RPMI8226 (cell line): ENCODE measurements around the gene PPP1R1B.
A peak's percentile ranks its signal among the peaks of the same experiment; 100 is the strongest.

Source experiments
- DNase-seq: peaks from one replicate; pipeline ENCODE4 v3.0.0-alpha.2; 2015

PPP1R1B gene

DNA sequence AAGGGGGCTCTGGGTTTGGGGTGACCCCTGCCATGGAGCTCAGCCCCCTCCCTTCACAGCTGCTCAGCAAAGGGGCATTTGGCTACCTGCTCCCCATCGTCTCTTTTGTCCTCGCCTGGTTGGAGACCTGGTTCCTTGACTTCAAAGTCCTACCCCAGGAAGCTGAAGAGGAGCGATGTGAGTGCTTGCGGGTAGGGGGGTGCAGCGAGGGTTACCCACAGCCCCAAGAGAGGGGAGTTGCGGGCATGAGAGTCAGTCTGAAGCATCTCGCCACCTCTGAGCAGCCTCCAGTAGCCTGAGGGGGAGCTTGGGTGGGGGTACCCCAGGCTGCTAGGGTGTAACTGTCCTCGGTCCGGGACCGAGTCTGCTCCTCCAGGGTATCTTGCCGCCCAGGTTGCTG, 31.6 kb downstream of the PPP1R1B start:
- DNase-seq = no peak

DNA sequence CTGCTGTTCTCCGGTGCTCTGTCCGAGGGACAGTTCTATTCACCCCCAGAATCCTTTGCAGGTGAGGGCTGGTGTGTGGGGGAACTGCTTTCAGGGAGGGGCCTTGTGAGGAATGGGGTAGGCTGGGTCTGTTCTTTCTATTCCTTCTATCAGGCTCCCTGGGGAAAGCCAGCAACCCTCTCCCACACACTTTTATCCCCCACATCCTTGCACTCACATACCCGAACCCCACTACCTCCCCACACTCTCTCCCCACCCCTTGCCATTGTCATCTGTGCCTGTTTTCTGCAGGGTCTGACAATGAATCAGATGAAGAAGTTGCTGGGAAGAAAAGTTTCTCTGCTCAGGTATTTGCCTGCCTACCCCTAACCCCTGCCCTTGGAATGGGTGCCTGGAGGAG, 32.0 kb downstream of the PPP1R1B start:
- DNase-seq = no peak

DNA sequence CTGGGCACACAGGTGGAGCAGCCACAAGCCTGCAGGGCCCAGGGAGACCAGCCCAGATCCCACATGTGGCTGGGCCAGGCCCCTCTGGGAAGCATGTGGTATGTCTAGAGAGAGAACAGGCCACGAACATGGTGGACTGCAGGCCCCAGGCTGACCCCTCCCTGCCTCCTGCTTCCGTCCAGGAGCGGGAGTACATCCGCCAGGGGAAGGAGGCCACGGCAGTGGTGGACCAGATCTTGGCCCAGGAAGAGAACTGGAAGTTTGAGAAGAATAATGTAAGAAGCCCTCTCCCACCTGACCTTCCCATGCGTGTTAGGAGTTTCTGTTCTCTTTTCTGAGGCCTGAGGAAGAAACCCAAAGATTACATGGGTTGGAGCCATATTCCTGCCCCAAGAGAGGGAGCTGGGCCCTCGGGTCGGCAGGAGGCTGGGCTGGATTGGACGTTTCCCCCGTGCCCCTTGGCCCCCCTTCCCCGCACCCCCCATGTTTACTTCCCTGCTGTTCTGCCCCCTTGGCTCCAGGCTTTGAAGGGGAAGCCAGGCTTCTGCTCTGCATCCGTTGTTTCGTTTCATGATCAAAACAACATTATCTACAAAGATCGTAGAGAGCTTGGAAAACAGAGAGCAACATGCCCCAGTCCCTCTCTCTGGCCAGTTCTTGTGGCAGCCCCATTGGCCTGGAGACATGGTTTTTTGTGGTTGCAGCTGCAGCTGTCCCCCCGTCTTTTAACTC, 32.7 kb downstream of the PPP1R1B start:
- no peak for DNase-seq

DNA sequence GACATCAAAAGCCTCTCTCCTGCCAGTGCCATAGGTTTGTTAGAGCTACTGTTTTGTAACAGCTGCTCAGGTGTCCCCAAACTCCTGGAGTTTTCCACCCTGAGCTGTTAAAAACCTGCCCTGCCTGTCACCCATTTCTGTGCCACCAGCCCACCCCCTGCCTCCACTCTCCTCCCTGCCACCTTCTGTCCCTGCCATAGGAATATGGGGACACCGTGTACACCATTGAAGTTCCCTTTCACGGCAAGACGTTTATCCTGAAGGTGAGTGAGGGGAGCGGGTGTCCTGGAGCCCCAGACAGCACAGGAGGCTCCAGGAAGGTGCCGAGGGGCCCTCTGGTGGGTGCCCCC, 33.2 kb downstream of the PPP1R1B start:
- no peak for DNase-seq

DNA sequence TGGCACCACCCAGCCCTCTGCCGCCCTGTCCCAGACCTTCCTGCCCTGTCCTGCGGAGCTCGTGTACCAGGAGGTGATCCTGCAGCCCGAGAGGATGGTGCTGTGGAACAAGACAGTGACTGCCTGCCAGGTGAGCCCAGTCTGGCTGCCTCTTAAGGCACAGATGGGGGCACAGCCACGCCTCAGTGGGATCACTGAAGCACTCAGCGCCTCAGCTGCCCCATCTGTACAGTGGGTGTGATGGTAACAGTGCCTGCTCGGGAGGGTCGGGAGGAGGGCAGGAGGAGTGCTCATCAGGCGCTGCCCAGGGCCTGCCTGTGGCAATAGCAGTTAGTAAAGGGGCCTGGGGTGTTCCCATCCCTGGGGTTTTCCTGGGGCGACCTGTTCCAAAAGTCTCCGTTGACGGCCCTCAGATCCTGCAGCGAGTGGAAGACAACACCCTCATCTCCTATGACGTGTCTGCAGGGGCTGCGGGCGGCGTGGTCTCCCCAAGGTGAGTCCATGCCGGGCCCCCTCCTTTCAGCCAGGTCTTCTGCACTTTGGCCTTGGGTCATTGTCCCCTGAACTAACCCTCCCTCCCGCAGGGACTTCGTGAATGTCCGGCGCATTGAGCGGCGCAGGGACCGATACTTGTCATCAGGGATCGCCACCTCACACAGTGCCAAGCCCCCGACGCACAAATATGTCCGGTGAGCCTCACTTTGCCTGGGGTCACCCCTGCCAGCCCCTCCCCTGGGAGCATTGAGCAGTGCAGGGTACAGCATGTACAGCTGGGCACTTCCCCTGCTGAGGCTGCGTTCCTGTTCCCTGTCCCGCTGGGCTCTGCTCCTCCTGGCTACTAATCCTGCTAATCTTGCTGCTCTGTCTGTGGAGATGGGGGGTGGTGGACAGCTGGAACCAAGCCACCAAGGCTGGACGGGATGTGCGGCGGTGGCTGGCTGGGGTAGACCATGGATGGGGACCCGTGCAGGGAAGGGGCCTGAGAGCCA, 33.9 kb downstream of the PPP1R1B start:
- no peak for DNase-seq

DNA sequence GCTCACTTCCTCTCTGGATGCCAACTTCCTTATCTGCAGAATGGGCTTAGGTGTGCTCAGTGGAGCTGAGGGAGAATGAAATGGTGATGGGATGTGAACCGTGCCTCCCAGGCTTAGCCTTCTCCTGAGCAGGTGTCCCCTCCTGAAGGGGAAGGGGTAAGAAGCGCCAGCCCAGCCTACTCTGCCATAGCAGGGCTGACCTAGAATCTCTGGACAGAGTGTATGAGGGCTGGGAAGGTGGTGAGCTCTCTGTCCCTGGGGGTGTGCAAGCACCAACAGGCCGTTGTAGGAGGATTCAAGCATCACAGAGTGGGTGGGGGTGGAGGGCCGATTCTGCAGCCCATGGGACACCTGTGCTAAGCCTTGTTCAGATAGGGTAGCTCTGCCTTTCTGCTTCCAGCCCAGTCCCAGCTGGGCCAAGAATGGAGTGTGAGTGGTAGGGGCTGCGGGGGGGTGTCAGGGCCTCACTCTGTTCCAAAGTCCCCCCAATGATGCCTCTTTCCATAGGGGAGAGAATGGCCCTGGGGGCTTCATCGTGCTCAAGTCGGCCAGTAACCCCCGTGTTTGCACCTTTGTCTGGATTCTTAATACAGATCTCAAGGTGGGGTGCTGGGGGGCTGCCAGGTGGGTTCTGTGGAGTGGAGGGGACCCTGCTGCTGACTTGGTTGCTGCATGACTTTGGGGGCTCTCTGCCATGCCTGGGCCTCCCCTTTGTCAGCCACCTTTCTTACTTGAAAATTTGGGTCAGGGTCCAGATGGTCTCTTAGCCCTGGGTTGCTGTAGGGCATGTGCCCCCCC, 35.2 kb downstream of the PPP1R1B start:
- no peak for DNase-seq

DNA sequence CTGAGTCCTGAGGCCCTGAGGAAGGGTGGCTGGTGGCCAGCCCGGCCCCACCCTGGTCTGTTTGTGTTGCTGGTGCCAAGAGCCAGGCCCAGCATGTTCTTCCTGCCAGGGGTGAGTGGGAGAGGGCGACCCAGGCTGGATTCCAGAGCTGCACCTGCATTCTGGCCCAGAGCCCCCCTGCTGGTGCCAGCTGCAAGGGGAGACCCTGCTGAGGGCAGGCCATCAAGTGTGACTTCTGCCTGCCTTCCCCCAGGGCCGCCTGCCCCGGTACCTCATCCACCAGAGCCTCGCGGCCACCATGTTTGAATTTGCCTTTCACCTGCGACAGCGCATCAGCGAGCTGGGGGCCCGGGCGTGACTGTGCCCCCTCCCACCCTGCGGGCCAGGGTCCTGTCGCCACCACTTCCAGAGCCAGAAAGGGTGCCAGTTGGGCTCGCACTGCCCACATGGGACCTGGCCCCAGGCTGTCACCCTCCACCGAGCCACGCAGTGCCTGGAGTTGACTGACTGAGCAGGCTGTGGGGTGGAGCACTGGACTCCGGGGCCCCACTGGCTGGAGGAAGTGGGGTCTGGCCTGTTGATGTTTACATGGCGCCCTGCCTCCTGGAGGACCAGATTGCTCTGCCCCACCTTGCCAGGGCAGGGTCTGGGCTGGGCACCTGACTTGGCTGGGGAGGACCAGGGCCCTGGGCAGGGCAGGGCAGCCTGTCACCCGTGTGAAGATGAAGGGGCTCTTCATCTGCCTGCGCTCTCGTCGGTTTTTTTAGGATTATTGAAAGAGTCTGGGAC, 36.0 kb downstream of the PPP1R1B start:
- DNase-seq = no peak

DNA sequence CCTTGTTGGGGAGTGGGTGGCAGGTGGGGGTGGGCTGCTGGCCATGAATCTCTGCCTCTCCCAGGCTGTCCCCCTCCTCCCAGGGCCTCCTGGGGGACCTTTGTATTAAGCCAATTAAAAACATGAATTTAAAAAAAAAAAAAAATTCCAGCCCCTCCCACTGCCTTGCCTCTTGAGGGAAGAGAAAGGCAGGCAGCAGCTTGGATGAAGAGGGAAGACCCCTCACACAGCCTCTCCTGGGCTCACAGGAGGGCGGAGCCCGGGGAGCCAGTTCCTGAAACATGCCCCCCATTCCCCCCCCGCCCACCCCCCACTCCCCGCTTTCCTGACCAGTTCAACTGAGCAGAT, 36.6 kb downstream of the PPP1R1B start:
- no peak for DNase-seq

DNA sequence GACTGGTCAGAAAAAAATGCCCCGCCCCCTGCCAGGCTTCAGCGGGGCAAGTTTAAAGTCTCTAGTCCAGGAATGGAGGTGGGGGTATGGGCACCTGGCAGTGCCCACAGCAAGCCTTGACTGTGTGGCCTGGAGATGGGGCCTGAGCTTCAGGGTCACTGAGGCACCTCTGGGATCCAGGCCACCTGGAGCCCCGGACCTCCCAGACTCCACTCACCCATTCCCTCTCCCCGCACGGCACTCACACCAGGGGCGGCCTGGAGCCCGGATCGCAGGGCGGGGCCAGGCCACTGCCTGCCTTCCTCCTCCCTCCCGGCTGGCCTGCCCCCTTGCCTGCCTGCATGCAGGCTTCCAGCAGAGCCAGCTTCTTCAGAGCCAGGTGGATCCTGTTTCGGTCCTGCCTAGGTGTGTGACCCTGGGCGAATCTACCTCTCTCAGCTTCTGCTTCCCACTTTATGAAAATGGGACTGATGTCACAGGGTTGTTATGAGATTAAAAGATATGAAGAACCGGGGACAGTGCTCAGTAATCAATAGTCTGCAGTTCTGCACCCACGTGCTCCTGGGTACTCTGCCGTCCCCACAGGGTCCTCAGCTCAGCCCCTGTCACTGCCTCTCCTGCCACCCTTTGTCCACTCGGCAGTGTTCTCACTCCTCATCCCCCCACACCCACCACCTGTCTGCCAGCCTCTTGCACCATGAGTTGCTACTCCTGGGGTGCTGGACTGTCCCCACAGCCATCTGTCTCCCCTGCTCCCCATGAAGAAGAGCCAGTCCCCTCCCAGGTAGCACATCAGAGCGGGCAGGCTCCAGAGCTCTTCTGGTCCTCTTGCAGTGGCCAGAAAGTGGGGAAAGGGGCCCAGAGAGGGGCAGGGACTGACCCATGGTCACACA, 37.2 kb downstream of the PPP1R1B start:
- no peak for DNase-seq

DNA sequence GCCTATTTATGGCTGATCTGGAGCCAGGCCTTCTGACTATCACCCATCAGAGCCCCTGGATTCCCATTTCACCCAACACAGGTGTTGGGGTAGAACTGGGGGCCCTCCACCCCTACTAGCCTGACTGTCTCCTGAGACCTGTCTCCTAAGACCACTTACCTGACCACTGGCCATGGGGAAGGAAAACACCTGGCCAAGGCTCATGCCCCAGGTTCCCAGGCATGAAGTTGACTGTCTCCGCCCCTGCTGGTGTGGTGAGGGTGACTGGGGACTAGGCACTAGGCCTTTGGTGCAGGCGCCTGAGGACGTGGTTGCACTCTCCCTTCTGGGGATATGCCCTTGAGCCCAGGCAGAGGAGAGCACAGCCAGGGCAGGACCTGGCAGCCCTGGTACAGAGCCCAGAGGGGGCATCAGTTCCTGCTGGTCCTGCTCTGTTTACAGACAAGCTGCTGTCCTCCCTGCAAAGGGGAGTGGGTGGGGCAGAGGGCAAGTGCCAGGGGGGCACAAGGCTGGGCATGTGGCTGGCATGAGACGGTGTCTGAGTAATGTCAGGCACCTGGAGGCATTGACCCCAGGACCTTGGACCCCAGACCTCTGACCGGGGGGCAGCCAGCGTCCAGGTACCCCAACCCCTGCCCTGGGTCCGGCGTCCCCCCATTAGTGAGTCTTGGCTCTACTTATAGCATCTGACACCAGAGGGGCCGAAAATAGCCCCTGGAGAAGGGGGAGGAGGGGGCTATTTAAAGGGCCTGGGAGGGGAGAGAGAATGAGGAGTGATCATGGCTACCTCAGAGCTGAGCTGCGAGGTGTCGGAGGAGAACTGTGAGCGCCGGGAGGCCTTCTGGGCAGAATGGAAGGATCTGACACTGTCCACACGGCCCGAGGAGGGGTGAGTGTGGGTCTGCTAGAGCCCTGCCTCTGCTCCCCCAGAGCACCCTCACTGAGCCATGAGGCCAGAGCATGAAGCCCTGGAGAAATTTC, 38.1 kb downstream of the PPP1R1B start, which contains the start of gene TCAP:
TCAP (plus strand) TSS at position 769 of the 981 bp plus-strand sequence; CDS start at position 780, 11 bp downstream.
- no peak for DNase-seq

DNA sequence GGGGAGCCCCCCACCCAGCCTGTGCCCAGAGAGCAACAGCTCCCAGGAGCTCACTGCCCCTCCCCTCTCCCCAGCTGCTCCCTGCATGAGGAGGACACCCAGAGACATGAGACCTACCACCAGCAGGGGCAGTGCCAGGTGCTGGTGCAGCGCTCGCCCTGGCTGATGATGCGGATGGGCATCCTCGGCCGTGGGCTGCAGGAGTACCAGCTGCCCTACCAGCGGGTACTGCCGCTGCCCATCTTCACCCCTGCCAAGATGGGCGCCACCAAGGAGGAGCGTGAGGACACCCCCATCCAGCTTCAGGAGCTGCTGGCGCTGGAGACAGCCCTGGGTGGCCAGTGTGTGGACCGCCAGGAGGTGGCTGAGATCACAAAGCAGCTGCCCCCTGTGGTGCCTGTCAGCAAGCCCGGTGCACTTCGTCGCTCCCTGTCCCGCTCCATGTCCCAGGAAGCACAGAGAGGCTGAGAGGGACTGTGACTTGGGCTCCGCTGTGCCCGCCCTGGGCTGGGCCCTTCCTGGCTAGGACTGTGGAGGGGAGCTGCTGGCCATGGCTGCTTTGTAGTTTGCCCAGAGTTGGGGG, 39.0 kb downstream of the PPP1R1B start:
- DNase-seq = peak; percentile 61

DNA sequence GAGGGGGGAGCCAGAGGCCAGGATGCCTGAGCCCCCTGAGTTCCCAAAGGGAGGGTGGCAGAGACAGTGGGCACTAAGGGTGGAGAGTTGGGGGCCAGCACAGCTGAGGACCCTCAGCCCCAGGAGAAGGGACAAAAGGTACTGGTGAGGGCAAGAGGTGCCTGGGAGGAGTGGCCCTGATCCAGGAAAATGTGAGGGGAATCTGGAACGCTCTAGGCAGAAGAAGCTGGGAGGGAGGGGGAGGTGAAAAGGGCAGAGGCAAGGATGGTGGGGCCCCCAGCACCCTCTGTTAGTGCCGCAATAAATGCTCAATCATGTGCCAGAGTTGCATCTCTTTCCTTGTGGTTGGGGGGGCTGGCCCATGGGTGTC, 39.5 kb downstream of the PPP1R1B start:
- no peak for DNase-seq

DNA sequence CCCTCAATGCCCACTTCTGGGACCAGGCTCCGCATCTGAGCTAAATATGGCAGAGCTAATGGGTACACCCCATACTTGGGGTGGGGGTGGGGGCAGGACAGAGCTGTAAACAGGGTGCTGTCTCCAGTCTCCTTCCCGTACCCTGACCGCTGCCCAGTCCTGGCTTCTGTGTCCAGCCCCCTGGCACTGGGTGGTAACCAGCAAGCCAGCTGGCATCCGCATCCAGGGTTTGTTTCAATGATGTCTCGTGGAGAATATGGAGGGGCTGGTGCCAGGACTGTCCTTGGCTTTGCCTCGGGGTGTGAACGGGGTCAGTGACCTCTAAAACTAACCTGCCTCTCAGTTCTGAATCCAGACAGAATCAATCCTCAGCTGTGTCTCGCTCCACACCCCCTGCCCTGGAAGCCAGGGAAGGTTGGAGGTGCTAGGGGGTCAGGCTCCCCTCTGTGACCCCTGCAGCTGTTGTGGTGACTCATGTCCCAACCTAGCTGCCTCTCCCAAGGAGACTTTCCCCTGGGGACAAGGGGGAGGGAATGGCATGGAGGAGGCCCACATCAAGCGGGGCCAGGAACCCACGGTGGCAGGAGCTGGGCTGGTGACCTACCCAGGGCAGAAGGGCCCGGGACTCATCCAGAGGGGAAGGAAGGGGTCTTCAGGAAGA, 40.0 kb downstream of the PPP1R1B start:
- DNase-seq = no peak

DNA sequence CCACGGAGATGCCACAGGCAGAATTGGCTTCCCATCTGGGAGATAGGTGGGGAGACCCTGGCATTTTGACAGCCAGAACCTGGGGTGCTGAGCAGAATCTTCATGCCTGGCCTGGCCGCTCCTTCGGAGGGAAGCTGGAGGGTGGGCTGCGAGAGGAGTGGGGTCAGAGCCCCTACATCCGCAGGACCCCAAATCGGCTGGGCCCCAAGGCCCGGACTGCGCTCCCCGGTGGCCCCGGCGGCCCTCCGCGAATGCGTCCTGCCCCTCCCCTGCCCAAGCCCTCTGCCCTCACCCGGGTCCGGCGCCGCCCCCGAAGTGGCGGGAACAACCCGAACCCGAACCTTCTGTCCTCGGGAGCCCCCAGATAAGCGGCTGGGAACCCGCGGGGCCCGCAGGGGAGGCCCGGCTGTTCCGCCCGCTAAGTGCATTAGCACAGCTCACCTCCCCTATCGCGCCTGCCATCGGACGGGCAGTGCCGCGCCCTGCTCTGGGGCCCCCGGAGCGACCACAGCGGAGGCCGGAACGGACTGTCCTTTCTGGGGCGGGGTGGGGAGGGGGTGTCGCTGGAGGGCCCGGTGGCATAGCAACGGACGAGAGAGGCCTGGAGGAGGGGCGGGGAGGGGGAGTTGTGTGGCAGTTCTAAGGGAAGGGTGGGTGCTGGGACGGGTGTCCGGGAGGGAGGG, 40.7 kb downstream of the PPP1R1B start:
- no peak for DNase-seq

DNA sequence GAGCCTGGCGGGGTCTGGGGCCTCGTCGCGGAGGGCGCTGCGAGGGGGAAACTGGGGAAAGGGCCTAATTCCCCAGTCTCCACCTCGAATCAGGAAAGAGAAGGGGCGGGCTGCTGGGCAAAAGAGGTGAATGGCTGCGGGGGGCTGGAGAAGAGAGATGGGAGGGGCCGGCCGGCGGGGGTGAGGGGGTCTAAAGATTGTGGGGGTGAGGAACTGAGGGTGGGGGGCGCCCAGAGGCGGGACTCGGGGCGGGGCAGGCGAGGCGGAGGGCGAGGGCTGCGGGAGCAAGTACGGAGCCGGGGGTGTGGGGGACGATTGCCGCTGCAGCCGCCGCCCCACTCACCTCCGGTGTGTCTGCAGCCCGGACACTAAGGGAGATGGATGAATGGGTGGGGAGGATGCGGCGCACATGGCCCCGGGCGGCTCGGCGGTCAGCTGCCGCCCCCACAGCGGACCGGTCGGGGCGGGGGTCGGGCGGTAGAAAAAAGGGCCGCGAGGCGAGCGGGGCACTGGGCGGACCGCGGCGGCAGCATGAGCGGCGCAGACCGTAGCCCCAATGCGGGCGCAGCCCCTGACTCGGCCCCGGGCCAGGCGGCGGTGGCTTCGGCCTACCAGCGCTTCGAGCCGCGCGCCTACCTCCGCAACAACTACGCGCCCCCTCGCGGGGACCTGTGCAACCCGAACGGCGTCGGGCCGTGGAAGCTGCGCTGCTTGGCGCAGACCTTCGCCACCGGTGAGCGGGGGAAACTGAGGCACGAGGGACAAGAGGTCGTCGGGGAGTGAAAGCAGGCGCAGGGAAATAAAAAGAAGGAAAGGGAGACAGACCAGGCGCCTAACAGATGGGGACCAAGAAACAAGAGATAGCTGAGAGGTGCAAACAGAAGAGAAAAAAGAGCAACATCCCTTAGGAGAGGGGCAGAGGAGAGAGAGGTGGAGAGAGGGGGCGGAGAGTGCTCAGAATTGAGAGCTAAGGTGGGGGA, 41.5 kb downstream of the PPP1R1B start, which contains the start of gene PNMT:
PNMT (plus strand) TSS at position 509 of the 980 bp plus-strand sequence; CDS start at position 532, 23 bp downstream.
- peak; percentile 85 for DNase-seq

DNA sequence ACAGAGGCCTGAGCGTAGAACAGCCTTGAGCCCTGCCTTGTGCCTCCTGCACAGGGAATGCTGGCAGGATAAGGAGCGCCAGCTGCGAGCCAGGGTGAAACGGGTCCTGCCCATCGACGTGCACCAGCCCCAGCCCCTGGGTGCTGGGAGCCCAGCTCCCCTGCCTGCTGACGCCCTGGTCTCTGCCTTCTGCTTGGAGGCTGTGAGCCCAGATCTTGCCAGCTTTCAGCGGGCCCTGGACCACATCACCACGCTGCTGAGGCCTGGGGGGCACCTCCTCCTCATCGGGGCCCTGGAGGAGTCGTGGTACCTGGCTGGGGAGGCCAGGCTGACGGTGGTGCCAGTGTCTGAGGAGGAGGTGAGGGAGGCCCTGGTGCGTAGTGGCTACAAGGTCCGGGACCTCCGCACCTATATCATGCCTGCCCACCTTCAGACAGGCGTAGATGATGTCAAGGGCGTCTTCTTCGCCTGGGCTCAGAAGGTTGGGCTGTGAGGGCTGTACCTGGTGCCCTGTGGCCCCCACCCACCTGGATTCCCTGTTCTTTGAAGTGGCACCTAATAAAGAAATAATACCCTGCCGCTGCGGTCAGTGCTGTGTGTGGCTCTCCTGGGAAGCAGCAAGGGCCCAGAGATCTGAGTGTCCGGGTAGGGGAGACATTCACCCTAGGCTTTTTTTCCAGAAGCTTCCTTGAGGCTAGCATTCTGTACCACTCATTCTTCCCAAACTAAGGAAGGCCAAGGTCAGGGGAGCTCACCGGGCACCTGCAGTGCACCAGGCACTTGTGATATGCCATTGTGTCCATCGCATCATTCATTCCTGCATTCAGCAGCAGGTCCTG, 43.4 kb downstream of the PPP1R1B start:
- DNase-seq = no peak
